HFFc6 (cell line): ENCODE results near the gene LRCOL1. TPM values are rescaled to one million over a fixed set of nuclear protein-coding genes. Genes with fewer than 3 reads are reported as not detected.

Experiments used
- DNase-seq: peaks from one replicate; pipeline ENCODE4 v3.0.0-alpha.2; 2018
- H3K27ac Mint-ChIP-seq: 2 replicates; pipeline ENCODE4 v1.8.0; 2020; ENCODE audit warnings: mild to moderate bottlenecking, mixed read lengths
- H3K27me3 Mint-ChIP-seq: 2 replicates; pipeline ENCODE4 v1.8.0; 2021; ENCODE audit warnings: mild to moderate bottlenecking, moderate library complexity, mixed read lengths; ENCODE audit not compliant: insufficient read depth
- H3K36me3 Mint-ChIP-seq: 2 replicates; pipeline ENCODE4 v1.8.0; 2021; ENCODE audit warnings: low read depth, mixed read lengths
- H3K4me1 Mint-ChIP-seq: 2 replicates; pipeline ENCODE4 v1.8.0; 2020; ENCODE audit warnings: low read depth, mixed read lengths
- H3K4me3 Mint-ChIP-seq: 2 replicates; pipeline ENCODE4 v1.8.0; 2020; ENCODE audit warnings: mild to moderate bottlenecking, moderate library complexity, mixed read lengths
- H3K9me3 Mint-ChIP-seq: 2 replicates; pipeline ENCODE4 v1.8.0; 2020; ENCODE audit warnings: mild to moderate bottlenecking, mixed read lengths
- CTCF ChIP-seq: fragments of 200-600 bp; sonication (generic); IDR thresholded peaks from 2 replicates; pipeline ENCODE4 v1.5.0; 2021; ENCODE audit warnings: antibody characterized with exemption, mild to moderate bottlenecking
- total RNA-seq, 6 experiments: library from RNA; stranded (reverse); fragmentation: NEBNext Ultra II Directional; extraction: Animal tissue kit (Norgen Biotek cat#: 25700); gene quantifications; 2 replicates in 1 of 6; 3 replicates in 5 of 6; pipeline ENCODE4 v1.2.3, GENCODE V29; 2021

The LRCOL1 gene
- total RNA-seq, 6 experiments from 2014 or later: 0.23 to 1.00 (median 0.52) TPM

GRCh38 chr12:132592282-132592970 is 18.0 kb downstream of the LRCOL1 start:
- no peak overlapping the region for H3K4me3 Mint-ChIP-seq
- no peak for DNase-seq
- H3K9me3 Mint-ChIP-seq: no peaks in the 10 kb centered on the region; the same call in 1 of the 2 replicates
- H3K36me3 Mint-ChIP-seq: no peaks in the 10 kb centered on the region
- H3K4me1 Mint-ChIP-seq: peaks cover 14% of the 10 kb centered on the region
- no peak for TF ChIP-seq CTCF
- H3K27ac Mint-ChIP-seq: no peak overlapping the region
- peaks cover 10% of the 10 kb centered on the region for H3K27me3 Mint-ChIP-seq

- no peaks in the 10 kb centered on the region for H3K36me3 Mint-ChIP-seq
- no peaks in the 10 kb centered on the region; the same call in 1 of the 2 replicates for H3K9me3 Mint-ChIP-seq
- peaks cover 7% of the 10 kb centered on the region for H3K4me1 Mint-ChIP-seq
- no peak overlapping the region for H3K4me3 Mint-ChIP-seq
- no peak overlapping the region for H3K27ac Mint-ChIP-seq
- H3K27me3 Mint-ChIP-seq: peaks cover 8% of the 10 kb centered on the region
- no peak for DNase-seq
- TF ChIP-seq CTCF: no peak
Observed at GRCh38 chr12:132591107-132591935, 19.1 kb downstream of the LRCOL1 start.

- Mint-ChIP-seq H3K4me1 (no peaks in the 10 kb centered on the region), H3K27me3 (peaks cover 8% of the 10 kb centered on the region)
Observed at GRCh38 chr12:132588821-132589669, 21.3 kb downstream of the LRCOL1 start.

GRCh38 chr12:132588319-132588718 is 22.1 kb downstream of the LRCOL1 start:
- Mint-ChIP-seq H3K27ac (no peak overlapping the region), H3K9me3 (no peaks in the 10 kb centered on the region; the same call in 1 of the 2 replicates), H3K36me3 (peaks cover 4% of the 10 kb centered on the region), H3K4me3 (no peak overlapping the region), H3K27me3 (peaks cover 8% of the 10 kb centered on the region), H3K4me1 (no peaks in the 10 kb centered on the region)
- no peak for DNase-seq
- TF ChIP-seq CTCF: no peak

More at GRCh38 chr12:132588821-132589669, 21.3 kb downstream of the LRCOL1 start:
- no peak for TF ChIP-seq CTCF
- no peaks in the 10 kb centered on the region; the same call in 1 of the 2 replicates for H3K9me3 Mint-ChIP-seq
- no peak for DNase-seq
- H3K4me3 Mint-ChIP-seq: no peak overlapping the region
- no peaks in the 10 kb centered on the region; the same call in none of the 2 replicates for H3K36me3 Mint-ChIP-seq
- H3K27ac Mint-ChIP-seq: no peak overlapping the region

GRCh38 chr12:132587781-132588180 is 22.6 kb downstream of the LRCOL1 start:
- Mint-ChIP-seq H3K4me3 (no peak overlapping the region), H3K27ac (no peak overlapping the region), H3K27me3 (peaks cover 8% of the 10 kb centered on the region), H3K36me3 (peaks cover 4% of the 10 kb centered on the region), H3K4me1 (no peaks in the 10 kb centered on the region), H3K9me3 (no peaks in the 10 kb centered on the region; the same call in 1 of the 2 replicates)
- no peak for TF ChIP-seq CTCF
- no peak for DNase-seq
